GM19240 (cell line): ENCODE data around the gene OPRL1.

Source experiments
- DNase-seq: peaks from one replicate; pipeline ENCODE4 v3.0.0; 2011; ENCODE audit warnings: low spot score; ENCODE audit not compliant: insufficient read length

Gene OPRL1

GRCh38 chr20:64140061-64140931, 60.4 kb downstream of the OPRL1 start:
- no peak for DNase-seq

GRCh38 chr20:64140956-64141355, 61.1 kb downstream of the OPRL1 start:
- DNase-seq = no peak

- DNase-seq = no peak
These were observed 62.7 kb downstream of the OPRL1 start for GRCh38 chr20:64142590-64142989.

GRCh38 chr20:64143018-64143801, 63.3 kb downstream of the OPRL1 start:
- no peak for DNase-seq

- no peak for DNase-seq
These were observed 64.4 kb downstream of the OPRL1 start for GRCh38 chr20:64144144-64144912.

- DNase-seq = no peak
These were observed 65.8 kb downstream of the OPRL1 start for GRCh38 chr20:64145458-64146300.

- no peak for DNase-seq
These were observed 66.5 kb downstream of the OPRL1 start for GRCh38 chr20:64146301-64146935.

GRCh38 chr20:64146936-64147477, 67.1 kb downstream of the OPRL1 start:
- no peak for DNase-seq

GRCh38 chr20:64148581-64148980, 68.7 kb downstream of the OPRL1 start:
- no peak for DNase-seq

- no peak for DNase-seq
These were observed 69.3 kb downstream of the OPRL1 start for GRCh38 chr20:64149141-64149540.

GRCh38 chr20:64149809-64150560, 70.1 kb downstream of the OPRL1 start:
- DNase-seq = no peak
